Superior temporal gyrus (tissue), 1 donor: ENCODE data around the gene NEK11.
"Not testable (repeated sequence)": the region's sequence is repeated elsewhere in the genome, so short reads cannot be mapped to it uniquely, and the experiment has no call there.

Experiments used
- DNase-seq: peaks from one replicate; pipeline ENCODE4 v3.0.0-alpha.2; 2016; ENCODE audit errors: extremely low spot score

NEK11 gene

DNA sequence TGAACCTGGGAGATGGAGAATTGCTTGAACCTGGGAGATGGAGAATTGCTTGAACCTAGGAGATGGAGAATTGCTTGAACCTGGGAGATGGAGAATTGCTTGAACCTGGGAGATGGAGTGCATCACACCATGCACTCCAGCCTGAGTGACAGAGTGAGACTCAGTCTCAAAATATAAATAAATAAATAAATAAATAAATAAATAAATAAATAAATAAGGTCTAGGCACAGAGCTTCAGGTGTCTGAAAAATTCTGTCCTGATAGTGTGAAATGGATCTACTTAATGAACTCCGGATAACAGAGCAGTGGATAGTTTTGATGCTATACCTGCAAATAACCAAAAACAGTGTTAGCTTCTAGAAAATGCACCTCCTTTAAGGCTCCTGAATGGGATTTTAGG is 330.6 kb downstream of the NEK11 start:
- DNase-seq, result no peak

DNA sequence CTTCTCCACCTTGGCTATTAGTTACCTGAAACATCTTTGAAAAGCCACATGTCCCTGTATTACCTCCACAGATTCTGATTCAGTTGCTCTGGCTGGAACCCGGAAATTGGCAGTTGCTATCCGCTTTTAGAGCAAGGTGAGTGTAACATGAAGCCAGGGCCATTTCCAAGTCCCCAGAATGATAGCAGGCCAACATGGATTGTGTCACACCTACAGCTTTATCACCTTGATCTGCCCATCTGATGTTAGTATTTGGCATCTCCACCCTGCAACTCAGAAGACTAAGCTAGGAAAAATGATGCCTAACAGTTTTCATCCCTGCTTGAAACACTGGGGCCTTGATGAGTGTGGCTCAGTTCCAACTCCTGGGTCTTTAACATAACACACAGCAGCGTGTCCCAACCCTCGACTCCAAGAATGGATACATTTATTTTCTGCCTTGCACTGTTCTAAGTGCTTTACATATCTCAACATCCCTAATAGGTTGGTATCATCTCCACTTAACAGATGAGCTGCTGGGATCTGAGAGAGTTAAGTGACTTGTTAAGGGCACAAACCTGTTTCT is 333.6 kb downstream of the NEK11 start:
- no peak for DNase-seq

GRCh38 chr3:131361066-131361463 is 334.4 kb downstream of the NEK11 start:
- DNase-seq, result not testable (repeated sequence)

- no peak for DNase-seq
Observed at GRCh38 chr3:131361464-131362421, 335.1 kb downstream of the NEK11 start.

DNA sequence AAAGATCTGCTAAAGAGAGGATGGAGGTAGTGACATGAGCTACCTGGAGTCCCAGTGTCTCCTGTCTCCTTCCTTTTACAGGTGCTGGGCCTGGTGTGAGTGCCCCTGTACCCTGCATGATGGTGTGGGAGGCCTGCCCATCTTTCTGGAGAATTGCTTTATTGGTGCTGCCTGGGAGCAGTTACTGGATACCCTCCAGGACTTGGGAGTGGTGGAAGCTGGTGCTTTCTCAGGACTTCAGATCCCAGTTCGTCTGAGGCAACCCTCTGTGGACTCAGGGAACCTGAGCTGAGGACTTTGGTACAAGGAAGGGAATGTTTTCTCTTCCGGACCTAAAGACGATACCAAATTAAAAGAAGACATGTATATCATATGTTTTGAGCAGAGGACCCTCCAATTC is 336.6 kb downstream of the NEK11 start:
- DNase-seq, result no peak

DNA sequence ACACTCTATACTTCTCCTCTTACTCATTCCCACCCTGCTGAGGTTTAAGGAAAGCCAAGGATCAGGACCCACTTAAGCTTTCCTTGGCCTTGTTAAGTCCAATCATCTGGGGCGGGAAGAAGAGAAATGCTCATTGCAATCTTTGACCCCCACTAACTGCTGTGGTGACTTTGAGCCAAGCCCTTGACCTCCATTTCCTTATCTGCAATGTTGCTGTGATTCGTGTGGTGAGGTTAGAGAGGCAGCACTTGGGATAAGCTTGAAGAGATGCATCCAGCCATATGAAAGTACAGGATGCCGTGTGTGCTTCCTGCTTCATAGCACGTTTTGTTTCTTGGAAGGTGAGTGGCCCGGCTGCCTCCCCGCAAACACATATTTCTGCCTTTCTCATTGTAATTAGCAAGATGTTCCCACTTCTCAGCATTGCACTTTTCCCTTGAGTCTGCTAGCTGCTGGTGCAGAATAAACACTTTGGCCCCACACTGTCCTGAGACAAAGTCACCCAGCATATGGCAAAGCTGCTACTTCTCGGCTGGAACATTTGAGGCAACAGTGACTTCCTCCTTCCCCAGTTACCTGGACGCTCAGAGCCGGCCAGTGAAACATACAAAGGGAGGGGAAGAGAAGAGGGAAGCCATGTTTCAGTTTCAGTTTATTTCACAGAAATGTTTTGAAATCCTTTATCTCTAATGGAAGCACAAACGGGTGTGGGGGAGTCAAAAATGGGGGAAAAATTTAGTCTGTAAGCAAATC is 344.4 kb downstream of the NEK11 start:
- DNase-seq, result no peak

GRCh38 chr3:131371688-131372066 is 345.0 kb downstream of the NEK11 start:
- no peak for DNase-seq

- no peak for DNase-seq
Observed at GRCh38 chr3:131374741-131375140, 348.1 kb downstream of the NEK11 start.

DNA sequence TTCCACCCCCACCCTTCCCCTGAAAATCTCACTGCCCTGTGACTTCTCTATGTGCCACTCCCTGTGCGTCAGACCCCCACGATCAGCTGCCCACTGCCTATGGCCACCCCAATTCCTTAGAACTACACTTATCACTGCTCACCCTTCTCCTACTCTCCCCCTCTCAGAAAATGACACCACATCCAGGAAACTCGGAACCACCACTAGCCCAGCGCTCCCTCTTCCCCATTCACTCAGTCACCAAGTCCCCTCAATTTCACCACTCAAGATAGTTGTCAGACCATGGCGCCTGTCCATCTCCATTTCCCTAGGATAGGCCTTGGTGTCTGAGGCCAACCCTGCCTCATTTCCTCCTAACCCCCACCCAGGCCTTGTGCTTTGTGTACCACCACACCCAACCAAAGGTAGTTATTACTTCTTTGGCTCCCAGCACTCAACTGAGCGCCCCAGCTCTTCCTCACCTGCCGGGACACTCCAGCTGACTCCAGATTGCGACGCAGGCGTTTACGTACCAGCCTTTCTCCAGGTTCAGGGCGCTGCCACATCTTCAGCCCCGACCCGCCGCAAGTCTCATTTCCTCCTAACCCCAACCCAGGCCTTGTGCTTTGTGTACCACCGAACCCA is 354.3 kb downstream of the NEK11 start:
- not testable (repeated sequence) for DNase-seq

GRCh38 chr3:131381445-131382291 is 355.0 kb downstream of the NEK11 start, which contains the start of gene NUDT16:
Gene NUDT16 (plus strand): TSS chr3:131381774. CDS start chr3:131381805, 31 bp downstream.
- DNase-seq, result peak; percentile 98

GRCh38 chr3:131386429-131387165 is 359.9 kb downstream of the NEK11 start:
- DNase-seq, result peak; percentile 43

DNA sequence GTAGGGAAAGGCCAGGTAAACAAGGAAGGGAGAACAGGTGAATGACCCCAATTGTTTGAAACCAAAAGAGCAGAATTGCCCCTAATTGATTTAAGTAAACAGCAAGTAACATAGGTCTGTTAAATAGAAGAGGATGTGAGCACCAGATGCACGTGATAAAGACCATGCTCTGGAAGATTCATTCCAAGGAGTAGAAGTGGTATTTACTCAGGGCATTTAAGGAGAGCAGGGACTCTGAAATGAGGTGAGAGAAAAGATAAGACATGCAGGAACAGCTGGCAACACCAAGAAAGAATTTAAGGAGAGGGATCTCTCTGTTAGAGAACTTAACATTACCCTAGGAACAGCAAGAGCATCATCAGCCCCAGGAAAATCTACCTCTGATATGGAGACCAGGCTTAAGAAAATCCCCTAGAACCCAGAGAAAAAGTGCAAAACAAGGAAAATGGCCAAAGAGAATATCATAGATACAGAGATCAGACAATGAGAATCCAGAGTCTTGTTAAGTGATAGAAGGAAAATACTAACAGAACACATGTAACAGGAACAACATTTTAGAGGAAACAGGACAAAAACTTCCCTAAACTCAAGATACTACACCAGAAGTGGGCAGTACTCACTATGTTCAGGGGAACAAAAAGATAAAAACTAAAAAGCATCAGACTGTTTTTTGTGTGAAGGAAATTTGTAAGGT is 361.3 kb downstream of the NEK11 start:
- no peak for DNase-seq

DNA sequence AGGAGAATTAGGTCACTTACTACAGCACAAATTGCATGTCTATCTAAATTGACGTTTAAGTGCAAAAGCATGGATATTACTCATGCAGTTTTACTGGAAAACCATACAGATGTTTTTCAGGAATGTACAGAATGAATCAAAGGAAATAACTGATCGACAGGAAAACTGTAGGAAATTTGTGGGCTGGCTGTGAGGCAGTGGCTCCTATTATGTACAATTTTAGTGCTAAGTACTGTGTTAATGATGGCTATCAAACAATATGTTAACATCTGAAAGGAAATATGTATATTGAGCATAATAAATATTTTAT is 361.8 kb downstream of the NEK11 start:
- DNase-seq, result no peak

DNA sequence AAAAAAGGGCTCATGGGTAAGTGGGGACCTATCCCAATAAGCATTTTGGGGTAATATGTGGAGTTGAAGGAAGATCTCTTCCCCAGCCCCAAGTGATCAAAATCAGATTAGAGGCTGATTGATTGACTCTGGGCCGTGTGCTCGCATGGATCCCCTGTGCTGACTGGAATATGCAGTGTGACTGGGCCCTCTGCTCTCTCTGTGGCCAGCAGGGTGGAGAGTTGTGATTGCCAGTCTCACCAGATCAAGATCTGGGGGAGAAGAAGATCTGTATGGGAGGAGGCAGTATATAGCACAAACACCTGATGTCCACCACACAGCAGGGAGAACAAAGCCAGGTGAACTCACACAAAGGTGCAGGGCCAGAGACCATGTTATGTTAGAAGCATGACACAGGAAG is 363.7 kb downstream of the NEK11 start:
- no peak for DNase-seq

DNA sequence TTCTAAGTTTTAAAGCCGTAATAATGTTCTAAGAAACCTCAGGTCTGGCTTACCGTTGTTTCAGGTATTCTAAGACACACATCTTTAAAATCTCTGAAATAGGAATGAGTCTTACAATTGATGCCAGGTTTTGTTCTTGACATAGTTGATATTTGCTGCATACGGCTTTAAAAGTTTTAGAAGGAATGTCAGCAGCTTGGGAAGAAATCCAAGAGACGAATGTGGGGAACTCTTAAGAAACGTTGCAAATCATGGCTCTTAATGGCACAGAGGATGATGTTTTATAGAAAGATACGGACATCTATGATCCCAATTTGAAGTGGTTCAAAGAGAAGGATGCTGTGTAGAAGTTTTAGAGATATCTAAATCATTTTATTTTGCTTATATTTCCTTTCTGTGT is 366.4 kb downstream of the NEK11 start:
- no peak for DNase-seq

DNA sequence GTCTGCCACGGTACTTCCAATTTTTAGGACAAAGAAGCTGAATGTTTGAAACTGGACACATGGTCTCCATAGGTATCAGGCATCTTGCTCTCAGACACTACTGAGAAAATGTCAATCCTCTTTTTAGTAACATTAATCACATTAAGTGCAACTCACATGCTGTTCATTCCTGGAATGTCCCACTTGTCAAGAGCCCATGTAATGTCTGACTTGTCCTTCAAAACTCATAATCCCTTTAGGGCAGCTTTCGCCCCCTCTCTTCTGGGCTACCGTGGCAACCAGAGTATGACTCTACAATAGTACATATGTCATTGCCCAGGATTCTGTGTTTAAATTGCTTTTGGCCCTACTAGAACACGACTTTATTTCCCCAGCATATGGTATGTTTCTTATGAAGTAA is 367.2 kb downstream of the NEK11 start:
- DNase-seq, result no peak

DNA sequence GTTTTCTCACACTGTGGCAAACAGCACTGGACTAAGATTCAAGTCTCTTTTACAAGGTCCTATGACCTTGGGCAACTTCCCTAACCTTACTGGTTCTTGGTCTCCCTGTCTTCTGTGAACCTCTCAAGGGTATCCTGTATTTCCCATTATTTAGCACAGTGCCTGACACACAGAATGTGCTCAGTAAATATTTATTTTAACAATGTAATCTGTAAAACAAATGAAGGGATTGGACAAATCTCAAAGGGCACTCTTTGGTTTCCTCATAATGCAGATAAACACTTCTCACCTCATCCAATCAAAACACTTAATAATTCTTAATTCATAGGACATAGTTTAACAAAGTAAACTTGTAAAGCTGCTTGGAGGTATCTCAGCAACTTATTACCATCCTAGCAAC is 367.7 kb downstream of the NEK11 start:
- DNase-seq, result no peak

DNA sequence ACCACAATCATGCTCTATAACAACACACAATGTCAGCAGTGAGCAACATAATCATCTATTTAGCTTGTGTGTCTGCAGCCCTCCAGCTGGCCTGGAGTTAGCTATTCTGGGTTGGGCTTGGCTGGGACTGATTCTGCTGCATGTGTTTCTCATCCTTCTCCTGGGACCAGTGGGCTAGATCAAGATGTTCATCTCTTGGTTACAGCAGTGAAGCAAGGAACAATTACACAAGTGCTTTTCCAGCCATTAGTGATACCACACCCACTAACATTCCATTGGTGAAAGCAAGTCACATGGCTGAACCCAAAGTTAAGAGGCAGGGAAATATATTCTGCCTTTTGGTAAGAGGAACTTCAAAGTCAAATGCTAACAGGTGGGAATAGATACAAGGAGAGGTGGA is 369.5 kb downstream of the NEK11 start:
- DNase-seq, result no peak

- no peak for DNase-seq
Observed at GRCh38 chr3:131397889-131398288, 371.2 kb downstream of the NEK11 start.
